Right renal cortex interstitium (tissue), 3 donors: ENCODE measurements around the gene EED. TPM values are rescaled to one million over a fixed set of nuclear protein-coding genes. Genes with fewer than 3 reads are reported as not detected.
"Not testable (repeated sequence)": the region's sequence is repeated elsewhere in the genome, so short reads cannot be mapped to it uniquely, and the experiment has no call there.

ENCODE experiments used
- DNase-seq, 3 donors: peaks; one replicate each; pipeline ENCODE4 v3.0.0-alpha.2; 2013; ENCODE audit warnings: low read depth in 3 of 3, low spot score in 2 of 3
- polyA plus RNA-seq, 3 donors: library from polyadenylated mRNA; unstranded; fragments of 120-200 nt; gene quantifications; one replicate each; pipeline ENCODE4 v1.2.1, GENCODE V29; 2013; ENCODE audit not compliant: insufficient read length in 3 of 3

The EED gene
- polyA plus RNA-seq, 3 donors = 38.0 to 41.4 (median 38.3) TPM

DNA sequence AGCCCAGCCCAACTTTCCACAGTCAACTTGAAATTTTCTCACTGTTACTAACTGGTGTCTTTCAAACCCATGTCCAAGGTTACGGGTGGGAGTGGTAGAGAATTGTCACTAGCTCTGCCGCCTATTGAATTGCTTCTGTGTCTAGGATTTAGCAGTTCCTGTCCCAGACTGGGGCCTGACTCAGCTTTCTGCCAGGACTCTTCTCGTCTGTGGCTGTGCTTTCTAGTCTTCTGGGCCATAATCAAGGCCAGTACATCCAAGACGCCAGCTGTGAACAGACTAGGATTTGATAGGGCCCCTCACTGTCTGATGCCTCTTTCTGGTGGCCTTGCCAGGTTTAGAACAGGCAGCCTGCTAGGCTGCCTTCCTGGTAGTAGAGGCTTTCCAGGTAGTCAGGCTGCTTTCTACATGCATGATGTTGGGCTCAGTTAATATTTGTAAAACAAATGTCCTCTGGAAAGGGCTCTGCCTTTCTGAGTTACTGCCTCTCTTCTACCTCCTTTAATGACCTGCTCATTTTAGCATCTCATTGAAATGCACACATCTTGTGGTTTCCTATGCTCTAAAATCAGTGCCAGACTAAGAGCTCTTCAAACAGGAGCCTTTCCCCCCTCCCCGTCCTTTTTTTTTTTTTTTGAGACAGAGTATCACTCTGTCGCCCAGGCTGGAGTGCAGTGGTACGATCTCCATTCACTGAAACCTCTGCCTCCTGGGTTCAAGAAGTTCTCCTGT, 44.4 kb downstream of the EED start:
- DNase-seq = no peak

DNA sequence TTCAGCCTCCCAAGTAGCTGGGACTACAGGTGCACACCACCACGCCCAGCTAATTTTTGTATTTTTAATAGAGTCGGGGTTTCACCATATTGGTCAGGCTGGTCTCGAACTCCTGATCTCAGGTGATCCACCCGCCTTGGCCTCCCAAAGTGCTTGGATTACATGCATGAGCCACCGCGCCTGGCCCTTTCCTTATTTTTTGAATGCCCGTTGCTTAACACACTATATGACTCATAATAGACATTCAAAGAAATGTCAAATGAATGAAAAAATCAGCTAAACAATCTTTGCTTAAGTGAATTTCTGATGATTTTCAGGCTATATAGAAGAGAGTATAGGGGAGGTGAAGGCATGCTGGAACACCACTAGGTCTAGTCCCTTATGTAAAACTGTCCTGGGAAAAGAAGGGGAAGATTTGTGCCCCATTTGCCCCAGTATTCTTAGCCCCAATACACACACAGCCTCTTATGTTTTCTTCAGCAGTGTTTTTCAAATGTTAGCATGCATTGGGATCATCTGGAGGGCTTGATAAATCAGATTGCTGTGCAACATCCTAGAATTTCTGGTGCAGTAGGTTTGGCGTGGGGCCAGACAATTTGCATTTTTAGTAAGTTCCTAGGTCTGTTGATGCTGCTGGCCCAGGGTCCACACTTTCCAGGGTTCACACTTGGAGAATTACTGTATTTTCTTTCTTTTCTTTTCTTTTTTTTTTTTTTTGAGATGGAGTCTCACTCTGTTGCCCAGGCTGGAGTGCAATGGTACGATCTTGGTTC, 45.1 kb downstream of the EED start:
- DNase-seq = not testable (repeated sequence)

DNA sequence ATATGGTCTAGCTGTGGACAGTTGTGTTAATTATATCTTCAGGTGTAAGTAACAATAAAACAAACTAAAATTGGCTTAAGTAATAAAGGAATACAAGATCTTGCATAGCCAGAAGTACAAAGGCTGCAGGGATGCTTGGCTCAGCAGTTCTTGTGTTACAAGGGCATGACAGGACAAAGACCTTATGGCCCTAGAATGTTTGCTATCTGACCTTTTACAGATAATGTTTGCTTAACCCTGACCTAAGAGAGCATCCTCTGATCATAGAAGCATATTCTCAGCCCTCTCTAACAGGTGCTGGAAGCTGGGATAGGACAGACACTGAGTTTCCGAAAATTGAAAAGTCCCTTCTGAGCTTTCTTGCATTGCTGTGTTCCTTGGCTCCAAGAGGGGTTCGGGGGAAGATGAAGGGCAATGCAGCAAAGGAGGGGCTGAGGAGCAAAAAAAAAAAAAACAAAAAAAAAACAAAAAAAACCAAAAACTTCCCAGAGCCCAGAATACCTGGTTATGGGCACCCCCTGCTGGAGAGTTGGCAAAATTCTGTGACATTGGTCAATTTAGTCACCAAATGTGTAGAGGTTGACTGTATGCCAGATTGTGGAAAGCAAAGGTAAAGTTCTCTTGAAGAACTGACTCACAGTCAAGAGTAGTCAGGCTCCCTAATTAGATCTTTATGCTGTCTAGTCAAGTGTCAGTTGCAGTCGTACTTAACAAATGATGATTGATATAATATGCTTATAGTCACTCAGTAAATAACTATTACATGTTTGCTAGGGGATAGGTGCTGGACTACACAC, 47.1 kb downstream of the EED start:
- DNase-seq = peak in 1 of 3 donors; percentile 15

DNA sequence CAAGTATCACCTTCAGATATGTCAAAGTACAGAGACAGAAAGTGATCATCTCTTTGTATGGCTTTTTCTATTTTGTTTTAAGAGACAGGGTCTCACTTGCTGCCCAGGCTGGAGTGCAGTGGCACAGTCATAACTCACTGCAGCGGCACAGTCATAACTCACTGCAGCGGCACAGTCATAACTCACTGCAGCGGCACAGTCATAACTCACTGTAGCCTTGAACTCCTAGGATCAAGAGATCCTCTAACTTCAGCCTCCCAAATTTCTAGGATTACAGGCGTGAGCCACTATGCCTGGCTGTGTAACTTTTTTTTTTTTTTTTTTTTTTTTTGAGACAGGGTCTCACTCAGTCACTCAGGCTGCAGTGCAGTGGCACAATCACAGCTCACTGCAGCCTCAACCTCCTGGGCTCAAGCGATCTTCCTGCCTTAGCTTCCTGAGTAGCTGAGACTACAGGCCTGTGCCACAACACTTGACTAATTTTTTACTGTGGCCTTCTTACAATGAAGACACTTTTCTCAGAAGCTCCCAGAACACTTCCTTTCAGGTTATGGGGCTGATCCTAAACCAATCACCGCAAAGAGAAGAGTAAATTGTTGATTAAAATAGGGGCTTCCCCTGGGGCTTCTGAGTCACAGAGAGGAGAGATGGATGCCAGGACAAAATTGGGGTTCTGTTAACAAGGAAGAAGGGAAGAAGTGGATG, 48.5 kb downstream of the EED start:
- DNase-seq = no peak

DNA sequence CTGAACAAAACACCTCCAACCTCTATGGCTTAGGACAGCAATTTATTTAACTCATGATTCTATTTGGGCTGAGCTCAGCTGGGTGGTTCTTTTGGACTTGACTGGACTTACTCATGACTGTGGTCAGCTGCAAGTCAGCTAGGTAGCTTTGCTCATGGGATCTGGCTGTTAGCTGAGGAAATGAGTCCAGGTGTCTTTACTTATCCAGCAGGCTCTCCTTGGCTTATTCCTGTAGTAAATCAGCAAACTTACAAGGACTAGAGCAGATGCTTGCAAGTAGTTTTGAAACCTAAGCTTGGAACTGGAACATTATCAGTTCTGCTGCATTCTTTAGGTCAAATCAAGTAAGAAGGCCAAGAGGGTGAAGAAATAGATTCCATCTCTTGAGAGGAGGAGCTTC, 49.5 kb downstream of the EED start:
- no peak for DNase-seq

DNA sequence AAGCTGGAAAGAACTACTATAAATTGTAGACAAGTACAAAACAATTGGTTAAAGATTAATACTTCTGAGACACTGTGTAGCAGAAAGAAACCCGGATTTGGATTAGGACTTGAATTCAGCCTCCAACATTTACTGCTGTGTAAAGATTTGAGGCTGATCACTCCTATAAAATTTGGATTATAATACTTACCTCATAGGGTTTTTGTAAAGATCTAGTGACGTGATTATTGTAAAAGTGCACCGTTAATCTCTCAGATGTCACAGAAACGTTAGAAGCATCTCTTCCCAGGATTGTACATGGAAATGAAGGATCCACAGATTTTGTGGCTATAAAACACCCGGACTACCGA, 57.2 kb downstream of the EED start:
- no peak for DNase-seq

DNA sequence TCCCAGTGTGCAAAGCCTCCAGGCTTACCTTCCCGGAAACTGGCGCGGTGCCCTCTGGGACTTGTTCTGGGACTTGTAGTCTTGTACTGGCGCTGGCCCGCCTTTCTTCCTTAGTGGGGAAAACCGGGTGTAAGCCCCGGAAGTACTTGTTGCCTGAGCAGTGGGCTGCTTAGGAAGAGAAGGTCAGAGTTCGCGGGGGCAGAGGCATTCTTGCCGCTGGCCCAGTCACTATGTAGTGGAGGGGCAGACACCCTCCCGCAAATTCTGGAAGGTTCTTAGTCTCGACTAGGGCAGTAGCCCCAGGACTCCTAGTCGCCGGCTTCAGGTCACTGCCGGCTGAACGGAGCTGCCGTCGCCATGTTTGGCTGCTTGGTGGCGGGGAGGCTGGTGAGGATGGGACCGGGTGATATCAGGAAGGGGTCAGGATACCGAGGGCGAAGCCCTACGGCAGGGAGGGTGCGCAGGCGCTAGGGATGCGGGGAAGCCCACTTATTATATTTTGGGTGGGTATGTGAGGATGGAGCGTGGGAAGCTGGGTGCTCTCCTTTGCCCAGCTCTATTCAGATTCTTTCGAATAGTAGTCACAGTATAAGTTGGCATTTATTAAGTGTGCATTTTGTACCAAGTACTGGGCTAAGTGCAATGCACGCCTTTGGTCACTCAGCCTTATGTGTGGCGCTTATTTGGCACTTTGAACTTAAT, 57.7 kb downstream of the EED start, which contains the start of gene HIKESHI:
Gene HIKESHI (plus strand): TSS at position 149 of the 702 bp plus-strand sequence. CDS start 209 bp downstream, at position 358.
- peak; percentile 88 to 98 (median 94) for DNase-seq

DNA sequence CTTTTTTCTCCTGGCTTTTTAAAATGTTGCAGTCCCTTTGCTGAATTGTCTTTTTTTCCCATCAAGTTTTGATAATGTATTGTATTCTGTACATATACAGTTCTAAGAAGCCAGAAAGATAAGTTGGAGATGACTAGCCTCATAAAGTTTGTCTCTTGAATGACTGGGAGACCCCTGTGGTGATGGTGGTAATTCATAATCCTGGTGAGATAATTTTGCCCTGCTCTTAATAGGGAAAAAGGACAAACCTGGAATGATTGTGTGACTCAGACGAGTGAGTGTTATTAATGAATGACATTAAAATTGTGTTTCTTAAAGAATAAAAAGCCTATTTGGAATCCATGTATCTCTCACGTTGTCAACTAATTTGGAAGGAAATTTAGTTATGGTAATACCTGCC, 58.7 kb downstream of the EED start:
- no peak for DNase-seq

DNA sequence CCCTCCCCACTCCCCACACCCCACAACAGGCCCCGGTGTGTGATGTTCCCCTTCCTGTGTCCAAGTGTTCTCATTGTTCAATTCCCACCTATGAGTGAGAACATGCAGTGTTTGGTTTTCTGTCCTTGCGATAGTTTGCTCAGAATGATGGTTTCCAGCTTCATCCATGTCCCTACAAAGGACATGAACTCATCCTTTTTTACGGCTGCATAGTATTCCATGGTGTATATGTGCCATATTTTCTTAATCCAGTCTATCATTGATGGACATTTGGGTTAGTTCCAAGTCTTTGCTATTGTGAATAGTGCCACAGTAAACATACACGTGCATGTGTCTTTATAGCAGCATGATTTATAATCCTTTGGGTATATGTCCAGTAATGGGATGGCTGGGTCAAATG, 64.2 kb downstream of the EED start:
- not testable (repeated sequence) for DNase-seq

DNA sequence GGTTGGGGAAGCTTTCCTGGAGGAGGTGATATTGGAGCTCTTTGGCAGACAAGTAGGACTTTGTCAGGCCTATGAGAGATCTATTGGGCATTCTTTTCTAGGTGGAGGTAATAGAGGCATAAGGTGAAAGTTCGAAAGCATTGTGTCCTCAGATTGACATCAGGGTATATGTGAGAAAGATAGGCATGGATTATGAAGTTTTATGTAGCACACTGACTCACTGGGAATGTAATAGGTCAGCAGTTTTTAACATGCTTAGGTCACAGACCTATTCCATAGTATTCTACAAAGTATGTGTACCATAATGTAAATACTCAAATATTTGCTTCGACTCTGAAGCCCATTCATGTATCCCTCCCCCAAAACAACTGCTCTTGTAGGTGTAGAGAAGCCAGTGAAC, 69.2 kb downstream of the EED start:
- no peak for DNase-seq

DNA sequence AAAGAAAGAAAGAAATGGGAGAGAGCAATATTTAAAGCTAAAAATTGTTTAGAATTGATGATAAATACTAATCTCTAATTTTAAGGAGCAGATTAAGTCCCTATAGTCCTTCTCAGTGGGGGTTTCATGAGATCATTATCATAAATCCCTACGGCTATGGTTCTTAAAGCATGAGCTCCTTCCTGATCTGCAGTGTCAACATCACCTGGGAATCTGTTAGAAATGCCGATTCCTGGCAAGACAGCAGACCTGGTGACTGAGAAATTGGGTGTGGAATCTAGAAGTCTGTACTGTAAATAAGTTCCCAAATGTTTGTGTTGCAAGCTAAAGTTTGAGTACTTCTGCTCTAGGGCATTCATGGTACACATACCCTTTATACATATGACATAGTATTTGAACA, 70.1 kb downstream of the EED start:
- DNase-seq = no peak

Other genes with a start within 250 kb of the EED start
- 100 to 1,000 TPM; 263 to 279 (median 277) TPM for gene PICALM, start 175.7 kb upstream of the EED start, polyA plus RNA-seq
- gene HIKESHI, start 57.5 kb downstream of the EED start, polyA plus RNA-seq = 10 to 100 TPM; 49.8 to 52.5 (median 50.4) TPM
- 1 to 10 TPM in 2 of 3 donors, under 1 TPM in 1; 0.92 to 1.5 (median 1.1) TPM for gene CCDC81, start 130.1 kb downstream of the EED start, polyA plus RNA-seq